GM21723 (cell line): ENCODE data around the gene RUVBL1.
"Not testable (repeated sequence)": the region's sequence is repeated elsewhere in the genome, so short reads cannot be mapped to it uniquely, and the experiment has no call there.

Experiments
- ATAC-seq: cut with Tn5 transposase; IDR thresholded peaks from one replicate; pipeline ENCODE4 v1.9.1; 2021; ENCODE audit warnings: mild to moderate bottlenecking, moderate library complexity; ENCODE audit not compliant: unreplicated experiment

Gene RUVBL1

GRCh38 chr3:128123538-128124368 lies at the start of gene RUVBL1:
TSS of gene RUVBL1 (minus strand) at chr3:128123812. CDS start at chr3:128123724, 88 bp downstream.
- peak; percentile 98 for ATAC-seq

GRCh38 chr3:128173200-128173599 lies 49.6 kb upstream of the RUVBL1 start:
- ATAC-seq: no peak

- ATAC-seq: no peak
Measured at GRCh38 chr3:128170866-128171516, 47.4 kb upstream of the RUVBL1 start.

GRCh38 chr3:128168836-128169235 lies 45.2 kb upstream of the RUVBL1 start:
- ATAC-seq: no peak

- ATAC-seq: no peak
Measured at GRCh38 chr3:128167973-128168674, 44.5 kb upstream of the RUVBL1 start.

GRCh38 chr3:128167646-128167972 lies 44.0 kb upstream of the RUVBL1 start:
- ATAC-seq: no peak

GRCh38 chr3:128166971-128167453 lies 43.4 kb upstream of the RUVBL1 start:
- no peak for ATAC-seq

GRCh38 chr3:128163432-128163831 lies 39.8 kb upstream of the RUVBL1 start:
- no peak for ATAC-seq

- no peak for ATAC-seq
Measured at GRCh38 chr3:128160661-128161060, 37.0 kb upstream of the RUVBL1 start.

- no peak for ATAC-seq
Measured at GRCh38 chr3:128155616-128156360, 32.2 kb upstream of the RUVBL1 start.

GRCh38 chr3:128154354-128154753 lies 30.7 kb upstream of the RUVBL1 start:
- not testable (repeated sequence) for ATAC-seq

- ATAC-seq: peak; percentile 79
Measured at GRCh38 chr3:128153156-128154041, 29.8 kb upstream of the RUVBL1 start, which contains the start of gene EEFSEC. TSS of gene EEFSEC (plus strand) at chr3:128153481. CDS start at chr3:128153508, 27 bp downstream.

GRCh38 chr3:128152419-128153155 lies 29.0 kb upstream of the RUVBL1 start:
- ATAC-seq: no peak

- no peak for ATAC-seq
Measured at GRCh38 chr3:128151758-128152274, 28.2 kb upstream of the RUVBL1 start.

- no peak for ATAC-seq
Measured at GRCh38 chr3:128149650-128150049, 26.0 kb upstream of the RUVBL1 start.

- no peak for ATAC-seq
Measured at GRCh38 chr3:128146201-128146600, 22.6 kb upstream of the RUVBL1 start.

- ATAC-seq: no peak
Measured at GRCh38 chr3:128145279-128145678, 21.7 kb upstream of the RUVBL1 start.

GRCh38 chr3:128144512-128145187 lies 21.0 kb upstream of the RUVBL1 start:
- no peak for ATAC-seq
